GM21515 (cell line): Measurements from ENCODE around the gene CCDC120.

ENCODE experiments used
- ATAC-seq: cut with Tn5 transposase; IDR thresholded peaks from one replicate; pipeline ENCODE4 v1.9.1; 2021; ENCODE audit not compliant: unreplicated experiment

CCDC120 gene, protein sequence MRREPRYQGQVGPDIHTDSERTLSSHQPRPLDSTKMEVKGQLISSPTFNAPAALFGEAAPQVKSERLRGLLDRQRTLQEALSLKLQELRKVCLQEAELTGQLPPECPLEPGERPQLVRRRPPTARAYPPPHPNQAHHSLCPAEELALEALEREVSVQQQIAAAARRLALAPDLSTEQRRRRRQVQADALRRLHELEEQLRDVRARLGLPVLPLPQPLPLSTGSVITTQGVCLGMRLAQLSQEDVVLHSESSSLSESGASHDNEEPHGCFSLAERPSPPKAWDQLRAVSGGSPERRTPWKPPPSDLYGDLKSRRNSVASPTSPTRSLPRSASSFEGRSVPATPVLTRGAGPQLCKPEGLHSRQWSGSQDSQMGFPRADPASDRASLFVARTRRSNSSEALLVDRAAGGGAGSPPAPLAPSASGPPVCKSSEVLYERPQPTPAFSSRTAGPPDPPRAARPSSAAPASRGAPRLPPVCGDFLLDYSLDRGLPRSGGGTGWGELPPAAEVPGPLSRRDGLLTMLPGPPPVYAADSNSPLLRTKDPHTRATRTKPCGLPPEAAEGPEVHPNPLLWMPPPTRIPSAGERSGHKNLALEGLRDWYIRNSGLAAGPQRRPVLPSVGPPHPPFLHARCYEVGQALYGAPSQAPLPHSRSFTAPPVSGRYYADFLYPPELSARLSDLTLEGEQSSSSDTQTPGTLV

DNA sequence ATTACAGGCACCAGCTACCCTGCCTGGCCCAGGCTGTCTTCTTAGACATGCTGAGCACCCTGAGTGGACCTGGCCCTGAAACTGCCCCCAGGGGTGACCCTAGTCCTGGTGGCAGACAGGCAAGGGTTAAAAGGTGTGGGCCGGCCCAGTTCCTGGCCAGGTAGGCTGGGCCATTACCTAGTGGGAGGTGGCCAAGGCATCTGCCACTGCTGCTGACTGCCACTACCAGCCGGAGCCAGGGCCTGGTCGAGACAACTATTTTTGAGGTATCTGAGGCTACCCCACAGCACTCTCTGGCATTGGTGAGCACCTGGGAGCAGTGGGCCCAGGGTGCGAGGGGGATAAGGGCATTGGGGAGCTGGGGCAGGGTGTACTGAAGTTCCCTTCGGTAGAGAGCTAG, at the start of gene CCDC120:
Gene CCDC120 (plus strand): TSS at position 206 of the 400 bp plus-strand sequence. CDS start 3,043 bp downstream, outside the sequence.
- no peak for ATAC-seq

DNA sequence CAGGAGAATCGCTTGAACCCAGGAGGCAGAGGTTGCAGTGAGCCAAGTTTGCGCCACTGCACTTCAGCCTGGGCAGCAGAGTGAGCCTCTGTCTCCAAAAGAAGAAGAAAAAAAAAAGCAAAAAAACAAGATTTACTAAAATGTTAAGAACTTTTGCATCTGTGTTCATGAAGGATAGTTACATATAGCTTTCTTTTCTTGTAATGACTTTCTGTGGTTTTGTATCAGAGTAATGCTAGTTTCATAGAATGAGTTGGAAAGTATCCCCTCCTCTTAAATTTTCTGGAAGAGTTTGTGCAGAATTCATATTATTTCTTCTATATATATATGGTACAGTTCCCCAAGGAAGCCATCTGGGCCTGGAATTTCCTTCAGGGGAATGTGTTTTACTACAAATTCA, 39.7 kb upstream of the CCDC120 start:
- ATAC-seq = no peak

DNA sequence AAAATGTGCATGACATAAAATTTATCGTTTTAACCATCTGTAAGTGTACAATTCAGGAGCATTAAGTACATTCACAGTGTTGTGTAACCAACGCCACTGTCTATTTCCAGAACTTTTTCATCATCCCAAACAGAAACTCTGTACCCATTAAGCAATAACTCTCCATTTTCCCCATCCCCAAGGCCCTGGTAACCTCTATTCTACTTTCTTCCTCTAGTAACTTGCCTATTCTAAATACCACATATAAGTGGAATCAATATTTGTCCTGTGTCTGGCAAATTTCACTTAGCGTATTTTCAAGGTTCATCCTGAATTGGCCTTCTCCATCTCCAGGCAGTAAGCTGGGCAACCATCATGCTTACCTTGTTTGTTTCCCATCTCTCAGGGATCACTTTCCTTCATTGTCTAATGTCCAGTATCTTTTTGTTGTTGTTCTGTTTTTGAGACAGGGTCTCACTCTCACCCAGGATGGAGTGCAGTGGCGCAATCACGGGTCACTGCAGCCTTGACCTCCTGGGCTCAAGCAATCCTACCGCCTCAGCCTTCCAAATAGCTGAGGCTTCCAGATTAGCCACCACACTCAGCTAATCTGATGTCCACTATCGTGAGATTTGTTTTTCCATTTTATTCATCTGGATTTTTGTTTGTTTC, 39.1 kb upstream of the CCDC120 start:
- no peak for ATAC-seq

DNA sequence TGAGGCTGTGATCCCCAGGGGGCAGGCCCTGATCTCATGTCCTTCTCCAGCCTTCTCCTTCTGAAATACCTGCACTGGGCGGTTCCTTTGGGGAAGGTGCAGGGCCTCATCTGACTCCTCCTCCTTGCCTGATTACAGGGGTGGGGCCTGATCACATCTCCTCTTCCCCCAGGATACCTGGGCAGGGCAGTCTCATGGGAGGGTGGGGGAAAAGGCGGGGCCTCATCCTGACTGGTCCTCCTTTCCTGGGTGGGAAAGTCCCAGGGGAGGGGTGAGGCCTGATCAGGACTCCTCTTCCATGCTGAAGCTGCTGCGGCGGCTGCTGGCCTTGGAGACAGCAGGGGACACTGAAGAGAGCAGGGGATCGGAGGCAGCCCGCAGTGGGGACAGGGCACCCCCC, 28.9 kb upstream of the CCDC120 start:
- no peak for ATAC-seq

DNA sequence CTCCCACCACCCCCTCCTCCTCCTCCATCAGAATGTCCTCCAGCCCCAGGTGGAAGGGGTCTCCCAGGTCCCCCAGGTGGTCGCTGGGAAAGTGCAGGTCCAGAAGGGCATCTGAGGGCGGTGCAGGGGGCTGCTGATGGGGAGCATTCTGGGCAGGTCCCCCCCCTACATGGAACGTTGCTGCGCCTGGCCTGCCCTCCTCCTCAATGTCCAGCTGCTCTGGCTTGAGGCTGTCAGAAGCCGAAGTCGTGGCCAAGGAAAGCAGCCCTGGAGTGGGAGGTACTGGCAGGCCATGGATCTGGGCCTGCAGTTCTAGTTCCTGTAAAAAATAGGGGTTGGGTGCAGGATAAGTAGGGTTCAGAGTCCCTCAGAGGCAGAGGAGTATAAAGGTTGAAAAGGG, 28.5 kb upstream of the CCDC120 start:
- no peak for ATAC-seq

DNA sequence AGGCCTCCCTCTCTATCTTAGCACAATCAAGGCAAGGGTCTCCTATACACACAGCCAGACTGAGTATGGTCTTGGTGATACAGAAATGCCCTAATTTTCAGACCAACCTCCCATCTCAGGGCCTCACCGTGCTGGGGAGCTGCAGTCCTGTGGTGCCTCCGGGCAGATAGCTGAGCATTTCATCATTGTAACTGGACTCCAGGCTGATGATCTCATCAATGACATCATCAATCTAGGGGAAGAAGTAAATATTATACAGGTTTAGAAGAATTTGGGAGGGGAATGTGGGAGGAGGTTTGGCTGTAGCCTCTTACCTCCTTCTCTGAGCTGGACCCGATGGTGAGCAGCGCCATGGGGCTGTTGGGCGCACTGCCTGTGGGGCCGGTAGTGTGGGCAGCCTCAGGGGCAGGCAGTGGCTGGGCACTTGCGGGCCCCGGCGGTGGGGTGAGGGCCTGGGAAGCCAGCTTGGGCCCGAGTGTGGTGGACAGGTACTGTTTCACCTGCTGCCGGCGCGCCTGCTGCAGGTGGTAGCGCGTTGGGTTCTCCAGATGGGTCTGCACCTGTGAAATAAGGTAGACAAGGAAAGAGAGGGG, 20.8 kb upstream of the CCDC120 start:
- ATAC-seq = no peak

DNA sequence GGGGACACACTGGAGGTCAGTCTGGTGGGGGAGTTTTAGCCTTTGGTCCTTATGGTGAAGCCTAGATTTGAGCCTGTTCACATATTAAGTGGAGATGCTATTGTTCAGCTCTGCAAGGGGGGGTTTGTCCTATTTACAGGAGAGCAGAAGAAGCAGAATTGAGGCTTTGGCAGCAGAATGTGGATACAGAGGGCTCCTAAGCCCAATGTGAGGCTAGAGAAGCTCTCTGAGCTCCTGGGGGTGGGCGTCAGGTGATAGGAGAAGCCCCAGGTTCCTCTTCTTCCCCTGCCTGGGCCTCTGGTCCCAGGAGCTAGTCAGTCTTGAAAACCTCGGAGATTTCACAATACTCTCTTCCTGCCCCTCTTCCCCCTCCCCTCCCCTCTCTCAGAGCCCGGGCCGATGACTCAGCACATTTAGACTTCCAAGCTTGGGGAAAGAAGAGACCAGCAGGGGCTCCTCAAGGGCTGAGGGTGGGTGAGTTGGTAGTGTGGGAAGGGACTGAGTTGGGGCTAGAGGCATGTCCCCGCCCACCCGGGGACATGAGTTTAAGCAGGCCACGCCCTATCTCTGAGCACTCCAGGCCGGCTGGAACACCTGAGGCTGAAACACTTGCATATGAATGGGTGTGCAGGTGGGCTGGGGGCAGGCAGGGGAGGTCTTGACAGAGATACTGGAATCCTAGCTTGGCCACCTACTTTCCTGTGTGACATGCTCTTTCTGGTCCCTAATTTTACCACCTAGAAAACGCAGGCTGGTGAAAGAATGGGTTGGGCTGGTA, 19.0 kb upstream of the CCDC120 start:
- no peak for ATAC-seq

DNA sequence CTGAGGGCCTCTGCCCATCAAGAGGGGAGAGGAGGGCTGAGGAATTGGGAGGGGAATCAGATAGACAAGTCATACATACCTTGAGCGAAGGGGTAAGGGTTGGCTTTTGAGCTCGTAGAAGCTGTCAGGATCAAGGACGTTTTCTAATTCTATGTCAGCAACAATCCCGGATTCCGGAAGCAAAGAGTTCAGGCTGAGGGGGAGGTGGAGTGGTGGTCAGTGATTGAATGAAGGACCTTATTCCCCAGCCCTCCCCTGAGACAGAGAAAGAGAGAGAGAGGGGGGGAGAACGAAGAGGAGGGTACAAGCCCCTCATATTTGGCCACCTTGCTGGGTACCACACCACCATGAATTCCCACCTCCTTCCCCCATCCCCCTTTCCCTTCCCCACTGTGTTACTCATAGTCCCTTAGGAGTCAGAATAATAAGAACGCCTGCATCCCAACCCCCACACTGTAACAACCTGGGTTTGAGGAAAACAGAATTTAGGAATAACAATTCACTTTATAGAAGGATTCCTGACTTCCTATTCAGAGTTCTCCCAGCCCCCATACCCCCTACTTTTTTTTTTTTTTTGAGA, 18.3 kb upstream of the CCDC120 start:
- no peak for ATAC-seq

DNA sequence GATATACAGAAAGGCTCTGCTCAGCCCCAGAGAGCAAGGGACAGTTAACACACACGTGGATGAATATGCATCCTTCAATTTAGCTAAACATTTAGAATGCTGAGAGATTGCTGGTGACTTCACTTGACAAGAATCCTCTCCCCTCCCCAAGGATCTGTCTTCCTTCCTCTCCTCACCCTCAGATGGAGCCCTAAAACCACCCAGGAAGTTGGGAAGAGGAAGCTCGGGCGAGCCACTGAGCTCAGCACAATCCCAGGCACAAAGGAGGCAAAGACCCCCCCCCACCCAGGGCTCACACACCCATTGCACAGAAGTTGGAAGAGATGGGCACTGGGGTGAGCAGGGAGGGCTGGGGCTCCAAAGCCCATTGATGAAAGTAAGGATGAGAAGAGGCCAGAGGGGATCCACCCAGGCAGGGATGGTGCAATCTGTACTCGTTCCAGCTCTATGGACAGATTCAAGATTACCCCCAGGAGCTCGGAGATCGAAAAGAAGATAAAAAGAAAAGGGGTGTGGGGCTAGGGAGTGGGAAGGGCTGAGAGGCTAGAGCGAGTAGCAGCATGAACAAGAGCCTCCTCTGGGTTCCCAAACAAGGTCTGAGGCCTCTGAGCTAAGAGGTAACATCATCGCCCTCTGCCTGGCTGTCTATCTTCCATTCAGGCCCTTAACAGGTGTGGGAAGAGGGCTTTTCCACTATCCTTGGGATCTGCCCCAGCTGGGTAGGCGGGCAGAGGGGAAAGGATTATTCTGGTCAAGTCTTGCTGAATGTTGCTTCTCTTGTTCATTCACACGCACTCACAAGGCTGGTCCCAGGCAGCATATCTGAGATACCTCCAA, 16.8 kb upstream of the CCDC120 start:
- no peak for ATAC-seq

DNA sequence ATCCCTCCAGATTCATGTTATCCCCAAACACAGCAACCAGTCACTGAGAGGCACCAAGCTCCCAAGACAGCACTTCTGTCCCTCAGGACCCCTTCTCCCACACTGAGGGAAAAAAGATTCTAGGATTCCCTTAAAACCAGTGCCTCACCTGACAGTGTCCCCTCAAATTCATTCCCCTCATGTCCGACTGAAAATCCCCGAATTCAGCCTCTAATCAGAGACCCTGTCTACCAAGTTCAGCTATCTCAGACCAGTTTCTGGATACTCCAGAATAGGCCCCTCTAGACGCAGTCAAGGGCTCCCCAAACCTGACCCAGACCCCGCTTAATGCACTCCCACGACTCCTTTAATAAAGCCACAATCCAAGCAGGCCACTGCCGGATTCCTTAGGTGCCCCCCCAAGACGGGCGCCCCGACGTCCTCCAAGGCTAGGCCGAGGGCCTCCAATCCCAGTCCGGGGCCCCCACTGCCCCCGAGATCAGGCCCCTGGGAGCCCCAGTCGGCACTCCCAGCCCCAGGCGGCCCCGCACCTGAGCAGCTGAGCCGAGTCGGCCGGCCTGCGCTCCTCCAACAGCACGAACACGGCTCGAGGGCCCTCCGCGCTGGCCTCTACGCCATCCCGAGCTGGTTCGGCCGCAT, 16.1 kb upstream of the CCDC120 start:
- peak; percentile 4 for ATAC-seq

DNA sequence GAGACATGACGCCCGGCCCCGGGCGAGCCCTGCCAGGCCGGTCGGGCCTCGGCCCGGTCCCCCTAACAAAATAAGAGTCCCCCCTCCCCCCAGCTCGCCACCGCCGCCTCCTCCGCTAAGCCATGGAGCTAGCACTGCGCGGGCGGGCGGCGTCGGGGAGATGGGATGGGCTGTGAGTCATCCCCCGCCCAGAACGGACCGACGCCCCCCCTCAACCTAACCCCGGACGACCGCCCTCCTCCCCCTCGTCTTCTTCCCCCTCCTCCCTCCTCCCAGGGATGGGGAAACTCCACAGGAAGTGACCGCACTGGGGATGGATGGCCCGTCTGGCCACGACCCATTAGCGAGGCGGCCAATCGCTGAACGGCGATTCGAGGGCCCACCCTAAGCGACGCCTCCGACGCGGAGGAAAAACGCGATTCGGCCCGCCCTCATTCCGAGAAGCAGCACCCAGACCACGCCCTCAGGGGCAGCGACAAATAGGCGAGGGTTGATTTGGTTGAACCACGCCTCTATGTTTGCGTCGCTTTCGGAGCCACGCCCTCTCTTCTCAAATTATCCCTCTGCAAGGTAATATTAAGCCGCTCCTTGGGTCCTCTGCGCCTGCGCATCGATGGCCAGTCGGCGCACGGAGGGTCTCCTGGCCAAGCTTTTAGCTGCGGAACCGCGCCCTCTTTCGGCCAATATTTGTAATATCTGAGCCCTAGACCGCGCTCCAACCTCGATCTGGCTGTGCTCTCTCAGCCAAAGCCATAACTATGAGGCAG, 15.4 kb upstream of the CCDC120 start, which contains the start of gene TFE3:
Gene TFE3 (minus strand): TSS at position 138 of the 767 bp plus-strand sequence. CDS start 131 bp downstream, at position 7.
- peak; percentile 89 for ATAC-seq

DNA sequence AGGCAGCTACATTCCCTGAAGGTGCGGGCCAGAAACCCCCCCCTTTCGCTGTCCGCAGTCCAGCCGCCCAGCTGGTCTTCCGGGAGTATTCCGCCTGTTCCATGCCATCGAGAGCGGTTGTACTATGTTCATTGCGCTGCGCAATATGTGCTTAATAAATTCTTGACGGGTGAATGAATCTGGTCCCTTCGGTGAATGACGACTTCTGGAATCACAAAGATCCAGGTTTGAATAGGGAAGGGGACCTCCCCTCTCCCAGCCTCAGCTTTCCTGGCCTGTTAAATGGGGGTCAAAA, 14.9 kb upstream of the CCDC120 start:
- no peak for ATAC-seq

DNA sequence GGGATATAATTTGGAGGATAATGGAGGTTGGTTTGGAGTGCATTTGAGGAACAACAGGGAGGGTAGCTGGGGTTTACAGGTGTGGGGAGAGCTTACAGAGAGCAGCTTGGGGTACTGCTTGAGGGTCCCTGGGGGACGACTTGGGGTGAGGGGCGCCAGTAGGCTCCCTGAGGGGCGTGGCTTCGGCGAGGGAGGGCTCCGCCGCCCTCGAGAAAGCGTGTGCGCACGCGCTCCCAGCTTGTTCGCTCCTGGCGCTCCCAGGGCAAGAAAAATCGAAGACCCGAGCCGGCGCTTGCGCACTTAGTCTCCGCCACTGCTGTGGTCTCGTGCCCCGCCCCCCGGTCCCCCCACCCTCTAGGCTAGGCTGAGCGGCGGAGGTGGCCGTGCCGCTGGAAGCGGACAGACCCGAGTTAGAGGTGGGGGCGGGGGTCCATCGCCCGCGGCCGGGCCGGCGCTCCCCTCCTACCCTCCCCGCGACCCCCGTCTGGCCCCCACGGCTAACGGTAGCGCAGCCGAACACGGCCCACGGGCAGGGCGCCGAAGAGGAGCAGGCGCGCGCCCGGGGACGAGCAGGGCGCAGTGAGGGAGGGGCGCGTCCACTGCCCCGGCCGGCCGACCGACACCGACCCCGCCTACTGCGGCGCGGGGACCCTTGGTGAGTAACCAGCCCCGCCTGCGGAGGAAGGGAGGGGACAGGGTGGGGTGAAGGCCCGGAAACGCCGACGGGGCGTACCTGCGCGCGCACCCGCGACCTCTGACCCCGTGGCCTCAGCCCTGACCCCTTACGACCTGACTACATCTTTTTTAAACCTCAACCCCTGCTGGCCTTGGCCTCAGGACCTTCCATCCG, 5.4 kb upstream of the CCDC120 start:
- ATAC-seq = no peak

DNA sequence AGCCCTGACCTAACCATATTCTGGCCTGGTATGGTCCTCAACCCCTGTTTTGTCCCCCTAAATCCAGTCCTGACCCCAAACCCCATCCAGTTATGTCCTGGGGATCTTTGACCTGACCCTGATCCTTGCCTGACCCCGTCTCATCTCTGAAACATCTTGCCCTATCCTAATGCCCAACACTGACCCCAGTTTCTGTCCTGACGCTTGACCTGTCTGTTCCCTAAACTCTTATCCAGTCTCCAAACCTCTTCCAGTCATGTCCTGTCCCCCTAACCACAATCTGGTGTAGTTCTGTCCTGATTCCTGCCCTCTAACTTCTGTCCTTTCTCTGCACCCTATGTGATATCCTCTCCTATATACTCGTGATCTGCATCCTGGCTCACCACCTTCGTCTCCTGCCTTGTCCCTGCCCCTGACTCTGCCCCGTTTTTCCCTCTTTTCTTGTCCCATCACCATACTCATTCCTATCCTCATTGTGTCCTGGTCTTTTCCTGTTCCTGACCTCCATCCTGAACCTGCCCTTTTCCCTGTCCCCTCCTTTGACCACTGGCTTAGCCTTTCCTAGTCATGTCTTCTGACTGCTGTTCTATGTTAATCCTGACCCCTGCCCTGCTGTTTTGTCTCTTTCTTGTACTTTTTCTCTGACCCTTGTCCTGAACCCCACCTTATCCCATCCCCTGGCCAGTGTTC, 4.6 kb upstream of the CCDC120 start:
- ATAC-seq = no peak

DNA sequence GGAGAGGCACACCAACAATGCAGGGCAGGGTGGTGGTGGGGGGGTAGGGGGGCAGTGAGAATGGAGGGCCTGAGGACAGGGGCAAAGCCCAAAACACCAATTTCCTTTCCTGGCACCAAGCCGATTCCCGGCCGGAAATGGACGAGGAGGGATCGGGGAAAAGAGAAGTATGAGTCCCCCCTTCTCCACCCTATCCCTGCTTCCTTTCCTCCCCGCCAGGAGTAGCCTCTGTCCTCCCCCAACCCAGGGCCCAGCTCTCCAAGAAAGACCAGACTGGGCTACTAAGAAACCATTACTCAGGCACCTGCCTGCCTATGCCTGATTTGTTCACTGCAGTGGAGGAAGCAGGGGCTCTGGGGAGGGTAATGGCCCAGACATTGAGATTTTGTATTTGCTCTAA, 402 bp downstream of the CCDC120 start:
- no peak for ATAC-seq

DNA sequence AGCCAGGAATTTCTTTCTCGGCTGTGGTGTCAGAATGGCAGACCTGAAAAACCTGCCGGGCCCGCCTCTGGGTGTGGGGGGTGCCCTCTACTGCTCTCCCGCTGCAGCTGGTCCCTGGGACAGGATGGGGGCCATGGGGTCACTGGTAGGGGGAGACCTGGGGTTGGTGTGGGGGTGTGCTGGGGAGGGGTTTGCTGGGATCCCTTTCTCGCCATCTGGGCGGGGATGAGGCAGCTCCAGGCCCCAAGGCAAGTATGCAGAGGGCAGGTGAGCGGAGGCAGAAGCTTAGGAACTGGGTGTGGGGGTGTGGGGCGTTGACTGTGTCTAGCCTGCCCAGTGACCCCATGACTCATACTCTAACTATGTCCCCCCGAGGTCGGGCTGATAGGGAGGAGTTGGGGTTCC, 884 bp downstream of the CCDC120 start:
- no peak for ATAC-seq

DNA sequence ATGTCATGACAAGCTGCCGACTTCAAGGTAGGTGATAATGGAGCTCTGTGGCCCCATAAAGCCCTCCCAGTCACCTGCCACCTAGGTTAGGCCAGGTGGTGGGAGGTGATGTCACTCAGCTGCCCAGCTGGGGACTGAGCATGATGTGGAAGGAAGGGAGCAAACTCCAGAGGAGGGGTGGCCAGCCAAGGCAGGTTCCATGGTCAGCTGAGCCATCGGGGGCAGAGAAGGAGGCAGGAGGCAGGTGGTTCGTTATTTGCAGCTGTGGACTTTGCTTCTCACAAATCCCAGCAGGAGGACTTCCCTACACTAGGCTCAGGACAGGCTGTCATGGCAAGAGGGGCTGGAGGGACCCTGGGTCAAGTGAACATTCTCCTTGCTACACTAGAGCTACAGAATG, 2.1 kb downstream of the CCDC120 start:
- no peak for ATAC-seq
